Measurements from ENCODE around the gene PDP2.

PDP2 gene

GRCh38 chr16:66842765-66843164, 37.5 kb upstream of the PDP2 start:
- no peak overlapping the region for H3K9ac ChIP-seq (ENCODE audit: low read length)
- no peaks in the 10 kb centered on the region for H3K79me2 ChIP-seq (ENCODE audit: insufficient read depth, low read length)
- no peaks in the 10 kb centered on the region for H3K9me3 ChIP-seq (ENCODE audit: low read length)
- H3K9me2 ChIP-seq (ENCODE audit: low read depth, low read length) = no peaks in the 10 kb centered on the region
- H4K20me1 ChIP-seq (ENCODE audit: insufficient read depth, low read length) = no peaks in the 10 kb centered on the region
- no peak overlapping the region for H3K4me2 ChIP-seq (ENCODE audit: low read length)
- no peak overlapping the region for H3K4me3 ChIP-seq (ENCODE audit: low read depth, low read length, poor library complexity, severe bottlenecking)
- H3F3A ChIP-seq (ENCODE audit: insufficient read depth, low read length) = no peaks in the 10 kb centered on the region
- peaks cover 8% of the 10 kb centered on the region; the same call in 1 of the 2 replicates for H3K27me3 ChIP-seq (ENCODE audit: insufficient read depth, low read length)
- no peak overlapping the region for H2AFZ ChIP-seq (ENCODE audit: low read length)
- H3K4me1 ChIP-seq (ENCODE audit: insufficient read depth, low read length, severe bottlenecking) = no peaks in the 10 kb centered on the region
- no peaks in the 10 kb centered on the region for H3K36me3 ChIP-seq (ENCODE audit: insufficient read depth, low read length)
- no peak for TF ChIP-seq CTCF (IDR thresholded peaks at IDR 0.05; ENCODE audit: low read length)
- no peak for TF ChIP-seq EZH2 (IDR thresholded peaks at IDR 0.05; ENCODE audit: borderline replicate concordance, low read length)
- H3K27ac ChIP-seq (ENCODE audit: low read depth, low read length, poor library complexity, severe bottlenecking) = no peak overlapping the region

GRCh38 chr16:66843191-66843590, 37.1 kb upstream of the PDP2 start:
- no peaks in the 10 kb centered on the region for H3K9me2 ChIP-seq (ENCODE audit: low read depth, low read length)
- no peak overlapping the region for H3K27ac ChIP-seq (ENCODE audit: low read depth, low read length, poor library complexity, severe bottlenecking)
- H3K9me3 ChIP-seq (ENCODE audit: low read length) = no peaks in the 10 kb centered on the region
- H3K36me3 ChIP-seq (ENCODE audit: insufficient read depth, low read length) = no peaks in the 10 kb centered on the region
- no peaks in the 10 kb centered on the region for H3F3A ChIP-seq (ENCODE audit: insufficient read depth, low read length)
- no peak overlapping the region for H3K9ac ChIP-seq (ENCODE audit: low read length)
- H4K20me1 ChIP-seq (ENCODE audit: insufficient read depth, low read length) = no peaks in the 10 kb centered on the region
- no peak overlapping the region for H2AFZ ChIP-seq (ENCODE audit: low read length)
- H3K27me3 ChIP-seq (ENCODE audit: insufficient read depth, low read length) = peaks cover 8% of the 10 kb centered on the region; the same call in 1 of the 2 replicates
- no peak overlapping the region for H3K4me2 ChIP-seq (ENCODE audit: low read length)
- no peaks in the 10 kb centered on the region for H3K4me1 ChIP-seq (ENCODE audit: insufficient read depth, low read length, severe bottlenecking)
- TF ChIP-seq EZH2 (IDR thresholded peaks at IDR 0.05; ENCODE audit: borderline replicate concordance, low read length) (no peak), CTCF (IDR thresholded peaks at IDR 0.05; ENCODE audit: low read length) (no peak)
- H3K4me3 ChIP-seq (ENCODE audit: low read depth, low read length, poor library complexity, severe bottlenecking) = no peak overlapping the region
- no peaks in the 10 kb centered on the region for H3K79me2 ChIP-seq (ENCODE audit: insufficient read depth, low read length)

- Histone ChIP-seq H3K4me3 (ENCODE audit: low read depth, low read length, poor library complexity, severe bottlenecking) (no peak overlapping the region), H3K4me1 (ENCODE audit: insufficient read depth, low read length, severe bottlenecking) (no peaks in the 10 kb centered on the region), H3K9me2 (ENCODE audit: low read depth, low read length) (no peaks in the 10 kb centered on the region), H3F3A (ENCODE audit: insufficient read depth, low read length) (no peaks in the 10 kb centered on the region), H4K20me1 (ENCODE audit: insufficient read depth, low read length) (no peaks in the 10 kb centered on the region), H3K9me3 (ENCODE audit: low read length) (no peaks in the 10 kb centered on the region), H3K4me2 (ENCODE audit: low read length) (no peak overlapping the region), H3K79me2 (ENCODE audit: insufficient read depth, low read length) (no peaks in the 10 kb centered on the region), H3K9ac (ENCODE audit: low read length) (no peak overlapping the region), H2AFZ (ENCODE audit: low read length) (no peak overlapping the region), H3K27me3 (ENCODE audit: insufficient read depth, low read length) (peaks cover 8% of the 10 kb centered on the region; the same call in 1 of the 2 replicates), H3K36me3 (ENCODE audit: insufficient read depth, low read length) (no peaks in the 10 kb centered on the region), H3K27ac (ENCODE audit: low read depth, low read length, poor library complexity, severe bottlenecking) (no peak overlapping the region)
- no peak for TF ChIP-seq CTCF (IDR thresholded peaks at IDR 0.05; ENCODE audit: low read length)
- TF ChIP-seq EZH2 (IDR thresholded peaks at IDR 0.05; ENCODE audit: borderline replicate concordance, low read length) = no peak
Measured at GRCh38 chr16:66844009-66844341, 36.3 kb upstream of the PDP2 start.

All from OCI-LY1 (cell line).